IMR-90 (cell line): ENCODE measurements around the gene ICAM1. TPM values are rescaled to one million over a fixed set of nuclear protein-coding genes. Genes with fewer than 3 reads are reported as not detected.

ENCODE experiments used
- ATAC-seq: fragments of 200-7000 bp; cut with Tn5 transposase; 2 replicates; pipeline ENCODE4 v1.9.1; 2020; ENCODE audit warnings: low read depth, mild to moderate bottlenecking, moderate library complexity
- BruUV-seq: library from RNA; stranded (reverse); fragments of 400-500 nt; replicated peaks from 2 replicates; lab custom pipeline; 2021; lab: Mats Ljungman, UMichigan
- CTCF ChIA-PET: fragments of 300-600 bp; formaldehyde crosslinking; extraction: SDS; loops from one replicate; lab custom pipeline; 2021; ENCODE audit warnings: antibody characterized with exemption; lab: Yijun Ruan, JAX
- POLR2A ChIA-PET: fragments of 300-600 bp; sonication (Branson Sonifier 250); formaldehyde crosslinking; loops from one replicate; lab custom pipeline; 2022; ENCODE audit warnings: antibody characterized with exemption; ENCODE audit not compliant: unreplicated experiment; lab: Charles Lee
- DNase-seq: peaks from one replicate; pipeline ENCODE4 v3.0.0; 2013
- H2AFZ ChIP-seq: replicated peaks from 2 replicates; pipeline ENCODE3; 2013; ENCODE audit warnings: low read length, mild to moderate bottlenecking; ENCODE audit not compliant: poor library complexity
- H2AK5ac ChIP-seq: 2 replicates; pipeline ENCODE4 v1.6.1; 2013; ENCODE audit warnings: low read depth, low read length, inconsistent platforms
- H2AK9ac ChIP-seq: replicated peaks from 2 replicates; pipeline ENCODE3; 2013; ENCODE audit warnings: mild to moderate bottlenecking, low read depth, low read length, moderate library complexity; ENCODE audit not compliant: poor library complexity
- H2BK120ac ChIP-seq: 2 replicates; pipeline ENCODE4 v1.6.1; 2013; ENCODE audit warnings: low read depth, low read length, inconsistent platforms
- H2BK15ac ChIP-seq: 3 replicates; pipeline ENCODE4 v1.6.1; 2013; ENCODE audit warnings: low read depth, low read length, inconsistent platforms
- H2BK20ac ChIP-seq: 2 replicates; pipeline ENCODE4 v1.6.1; 2013; ENCODE audit warnings: low read depth, mild to moderate bottlenecking, inconsistent platforms, low read length, moderate library complexity
- H2BK5ac ChIP-seq: 2 replicates; pipeline ENCODE4 v1.6.1; 2013; ENCODE audit warnings: mild to moderate bottlenecking, low read depth, low read length, inconsistent platforms; ENCODE audit not compliant: poor library complexity, severe bottlenecking
- H3K14ac ChIP-seq: replicated peaks from 2 replicates; pipeline ENCODE4 v1.6.1; 2013; ENCODE audit warnings: low read depth, low read length, inconsistent platforms
- H3K18ac ChIP-seq: 2 replicates; pipeline ENCODE4 v1.6.1; 2013; ENCODE audit warnings: low read depth, low read length, control low read depth
- H3K23ac ChIP-seq: 2 replicates; pipeline ENCODE4 v1.6.1; 2013; ENCODE audit warnings: low read depth, low read length, inconsistent platforms
- H3K27ac ChIP-seq: 2 replicates; pipeline ENCODE4 v1.5.1; 2013; ENCODE audit warnings: mild to moderate bottlenecking, control low read depth, low read length; ENCODE audit not compliant: insufficient read depth
- H3K27me3 ChIP-seq: 2 replicates; pipeline ENCODE4 v1.6.1; 2013; ENCODE audit warnings: low read length; ENCODE audit not compliant: control insufficient read depth, insufficient read depth
- H3K36me3 ChIP-seq: 2 replicates; pipeline ENCODE4 v1.6.1; 2013; ENCODE audit warnings: low read length, mixed read lengths; ENCODE audit not compliant: control insufficient read depth, insufficient read depth
- H3K4ac ChIP-seq: 2 replicates; pipeline ENCODE4 v1.6.1; 2013; ENCODE audit warnings: low read depth, low read length, inconsistent platforms
- H3K4me1 ChIP-seq: 2 replicates; pipeline ENCODE4 v1.6.1; 2013; ENCODE audit warnings: low read length, mixed read lengths; ENCODE audit not compliant: control insufficient read depth, insufficient read depth
- H3K4me2 ChIP-seq: 2 replicates; pipeline ENCODE4 v1.6.1; 2013; ENCODE audit warnings: low read depth, mild to moderate bottlenecking, control low read depth, low read length, moderate library complexity
- H3K4me3 ChIP-seq: 2 replicates; pipeline ENCODE4 v1.5.1; 2013; ENCODE audit warnings: low read depth, mild to moderate bottlenecking, control low read depth, low read length, moderate library complexity; ENCODE audit not compliant: insufficient read depth
- H3K56ac ChIP-seq: 2 replicates; pipeline ENCODE4 v1.6.1; 2013; ENCODE audit warnings: low read length, inconsistent platforms; ENCODE audit not compliant: insufficient read depth; ENCODE audit errors: extremely low read depth
- H3K79me1 ChIP-seq, 2 experiments: 2 replicates each; pipeline ENCODE4 v1.6.1; 2013; ENCODE audit warnings: low read length in 2 of 2, inconsistent platforms in 1 of 2, low read depth in 1 of 2
- H3K9ac ChIP-seq: 2 replicates; pipeline ENCODE4 v1.6.1; 2013; ENCODE audit warnings: low read depth, low read length, control low read depth
- H3K9me1 ChIP-seq: 2 replicates; pipeline ENCODE4 v1.6.1; 2013; ENCODE audit warnings: low read length, inconsistent platforms; ENCODE audit not compliant: insufficient read depth
- H3K9me3 ChIP-seq: 2 replicates; pipeline ENCODE4 v1.6.1; 2013; ENCODE audit warnings: low read length; ENCODE audit not compliant: control insufficient read depth, insufficient read depth
- H4K20me1 ChIP-seq: 2 replicates; pipeline ENCODE4 v1.6.1; 2013; ENCODE audit warnings: low read length, inconsistent platforms; ENCODE audit not compliant: insufficient read depth
- H4K5ac ChIP-seq: 2 replicates; pipeline ENCODE4 v1.6.1; 2013; ENCODE audit warnings: mild to moderate bottlenecking, low read depth, low read length, control low read depth
- H4K8ac ChIP-seq, 2 experiments: 2 replicates each; pipeline ENCODE4 v1.6.1; 2013; ENCODE audit warnings: low read depth in 2 of 2, low read length in 2 of 2, control low read depth in 1 of 2, inconsistent platforms in 1 of 2
- H4K91ac ChIP-seq: 2 replicates; pipeline ENCODE4 v1.6.1; 2013; ENCODE audit warnings: low read depth, low read length, inconsistent platforms; ENCODE audit not compliant: insufficient read depth
- BHLHE40 ChIP-seq: fragments of 150-350 bp; IDR thresholded peaks from 2 replicates; pipeline ENCODE4 v1.6.1; 2016; ENCODE audit warnings: mild to moderate bottlenecking, low read depth, low read length
- CHD1 ChIP-seq: IDR thresholded peaks from 2 replicates; pipeline ENCODE4 v1.6.1; 2012; ENCODE audit warnings: low read depth, low read length, improper control_type of control experiment
- FOS ChIP-seq: fragments of 150-350 bp; IDR thresholded peaks from 2 replicates; pipeline ENCODE4 v1.6.1; 2016; ENCODE audit warnings: low read depth, low read length
- MAFK ChIP-seq: IDR thresholded peaks from 2 replicates; pipeline ENCODE4 v1.6.1; 2012; ENCODE audit warnings: low read depth, low read length, improper control_type of control experiment
- MAZ ChIP-seq: IDR thresholded peaks from 2 replicates; pipeline ENCODE4 v1.6.1; 2012; ENCODE audit warnings: low read depth, mild to moderate bottlenecking, low read length, improper control_type of control experiment, moderate library complexity, borderline replicate concordance
- MXI1 ChIP-seq: IDR thresholded peaks from 2 replicates; pipeline ENCODE4 v1.6.1; 2012; ENCODE audit warnings: low read depth, mild to moderate bottlenecking, low read length, moderate library complexity, borderline replicate concordance
- NFE2L2 ChIP-seq: fragments of 150-350 bp; IDR thresholded peaks from 2 replicates; pipeline ENCODE4 v1.6.1; 2016; ENCODE audit warnings: low read depth, mild to moderate bottlenecking, low read length
- RCOR1 ChIP-seq: IDR thresholded peaks from 2 replicates; pipeline ENCODE4 v1.6.1; 2012; ENCODE audit warnings: mild to moderate bottlenecking, low read length, improper control_type of control experiment; ENCODE audit not compliant: insufficient replicate concordance
- WGBS, 2 experiments: methylation state at CpG; one replicate each; pipeline versions ENCODE4 v1.1.5 to v1.1.7; 2013; ENCODE audit warnings: missing lambda C conversion rate in 2 of 2; ENCODE audit not compliant: insufficient read length in 1 of 2; ENCODE audit errors: extremely low coverage in 2 of 2; 5-methylcytosine and 5-hydroxymethylcytosine counted together
- dilution Hi-C: fragments of 300-500 bp; cut with HindIII; formaldehyde crosslinking; loops from one replicate; pipeline ENCODE4 v1.14.3; 2018; ENCODE audit warnings: low sequenced_read_pairs; ENCODE audit not compliant: unreplicated experiment
- in situ Hi-C: fragments of 300-500 bp; cut with MboI; formaldehyde crosslinking; loops from 3 replicates; pipeline ENCODE4 v1.14.3; 2019; ENCODE audit warnings: low sequenced_read_pairs, inconsistent platforms, mixed read lengths
- intact Hi-C: fragments of 100-400 bp; cut with micrococcal nuclease; formaldehyde crosslinking; loops from 2 replicates; pipeline ENCODE4 v1.10.0; 2022
- polyA plus RNA-seq, 3 experiments: library from polyadenylated mRNA; depleted of rRNA; stranded (reverse); fragments of >200 nt; gene quantifications; 2 replicates each; pipeline ENCODE4 v1.2.3, GENCODE V29; 2012; ENCODE audit warnings: low replicate concordance in 1 of 3
- total RNA-seq: library from RNA; depleted of rRNA; stranded (reverse); fragments of >200 nt; gene quantifications from 2 replicates; pipeline ENCODE4 v1.2.3, GENCODE V29; 2012
- TF ChIP-seq, protein P1 (sequence below): fragments of 150-350 bp; IDR thresholded peaks from 2 replicates; pipeline ENCODE4 v1.6.1; 2016; ENCODE audit warnings: low read depth, mild to moderate bottlenecking, low read length, moderate library complexity, borderline replicate concordance

Gene ICAM1
- total and polyA plus RNA-seq, 2 of the 4 experiments (the other 2 are of a cell fraction) = 10.6 to 19.1 TPM

DNA sequence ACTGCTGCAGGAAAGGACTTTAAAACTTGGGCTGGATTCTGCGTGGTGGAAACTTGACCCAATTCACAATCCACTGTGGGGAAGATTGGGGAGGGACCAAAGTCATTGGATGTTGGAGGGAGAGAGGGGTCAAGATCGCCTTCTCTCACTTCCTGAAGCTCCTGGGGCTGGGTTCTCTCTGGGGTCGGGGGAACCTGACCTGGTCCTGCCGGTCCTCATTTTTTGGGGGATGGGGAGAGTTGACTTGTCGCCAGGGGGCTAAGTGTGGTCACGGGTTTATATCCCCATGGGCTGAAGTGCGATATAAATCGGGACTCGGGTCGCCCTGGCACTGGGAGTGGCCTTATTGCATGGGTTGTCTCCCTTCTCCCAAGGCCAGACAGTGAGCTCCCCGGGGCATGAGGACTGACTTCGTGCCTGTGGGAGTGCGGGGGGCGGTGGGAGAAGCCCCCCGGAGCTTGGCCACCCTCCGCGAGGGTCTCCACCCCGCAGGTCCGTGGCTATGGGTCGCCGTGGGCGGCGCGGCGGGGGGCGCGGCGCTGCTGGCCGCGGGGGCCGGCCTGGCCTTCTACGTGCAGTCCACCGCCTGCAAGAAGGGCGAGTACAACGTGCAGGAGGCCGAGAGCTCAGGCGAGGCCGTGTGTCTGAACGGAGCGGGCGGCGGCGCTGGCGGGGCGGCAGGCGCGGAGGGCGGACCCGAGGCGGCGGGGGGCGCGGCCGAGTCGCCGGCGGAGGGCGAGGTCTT lies 25.1 kb downstream of the ICAM1 start:
- TF ChIP-seq, protein P1, sequence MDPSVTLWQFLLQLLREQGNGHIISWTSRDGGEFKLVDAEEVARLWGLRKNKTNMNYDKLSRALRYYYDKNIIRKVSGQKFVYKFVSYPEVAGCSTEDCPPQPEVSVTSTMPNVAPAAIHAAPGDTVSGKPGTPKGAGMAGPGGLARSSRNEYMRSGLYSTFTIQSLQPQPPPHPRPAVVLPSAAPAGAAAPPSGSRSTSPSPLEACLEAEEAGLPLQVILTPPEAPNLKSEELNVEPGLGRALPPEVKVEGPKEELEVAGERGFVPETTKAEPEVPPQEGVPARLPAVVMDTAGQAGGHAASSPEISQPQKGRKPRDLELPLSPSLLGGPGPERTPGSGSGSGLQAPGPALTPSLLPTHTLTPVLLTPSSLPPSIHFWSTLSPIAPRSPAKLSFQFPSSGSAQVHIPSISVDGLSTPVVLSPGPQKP = no peak
- TF ChIP-seq RCOR1 (no peak), NFE2L2 (no peak), MAZ (no peak), MAFK (no peak), MXI1 (no peak), FOS (no peak), BHLHE40 (no peak), CHD1 (no peak)
- Histone ChIP-seq H3K14ac (no peak overlapping the region), H4K8ac (no peak overlapping the region), H3K27ac (no peak overlapping the region), H3K56ac (no peak overlapping the region), H3K4me1 (peaks cover 10% of the 10 kb centered on the region), H4K20me1 (peaks cover 6% of the 10 kb centered on the region), H3K18ac (no peak overlapping the region), H3K27me3 (no peaks in the 10 kb centered on the region; the same call in 1 of the 2 replicates), H4K91ac (no peak overlapping the region), H3K4me3 (no peak overlapping the region), H2BK20ac (no peak overlapping the region), H2AK9ac (no peak overlapping the region), H3K4ac (no peak overlapping the region), H2AK5ac (0 out of 2 replicates have a peak overlapping the region, but pooled peaks have one; percentile 24), H3K9me1 (no peaks in the 10 kb centered on the region), H3K9me3 (no peaks in the 10 kb centered on the region), H3K79me1 (peaks cover 0 to 4% of the 10 kb centered on the region in 2 experiments; a peak in 1 of 4 replicates), H4K5ac (no peak overlapping the region), H2BK120ac (no peak overlapping the region), H3K4me2 (0 out of 2 replicates have a peak overlapping the region, but pooled peaks have one; percentile 11), H2BK15ac (no peak overlapping the region), H3K23ac (no peak overlapping the region), H2AFZ (peak overlapping the region; percentile 33), H3K9ac (no peak overlapping the region), H3K36me3 (peaks cover 14% of the 10 kb centered on the region; the same call in 1 of the 2 replicates), H2BK5ac (no peak overlapping the region)
- CTCF ChIA-PET = no interaction called here
- DNase-seq (no peak), ATAC-seq (no peak)
- POLR2A ChIA-PET = no interaction called here
- in situ Hi-C loops = no loop called here
- intact Hi-C loops = no loop called here
- dilution Hi-C loops = no loop called here
- BruUV-seq = no TSS peak
- 48% methylated on average over 22 of the region's 58 CpGs; no CpG with 5 or more reads in 1 of the 2 experiments for WGBS, 2 experiments
